ENCODE data around the gene SMIM3. TPM values are rescaled to one million over a fixed set of nuclear protein-coding genes. Genes with fewer than 3 reads are reported as not detected.

Gene SMIM3
- total RNA-seq, 6 donors from 2014 or later, result 20.4 to 40.0 (median 21.6) TPM

GRCh38 chr5:150771034-150771795, 7.3 kb upstream of the SMIM3 start:
- TF ChIP-seq EP300 (IDR thresholded peaks at IDR 0.05), result no peak
- no peak for TF ChIP-seq CTCF (IDR thresholded peaks at IDR 0.05)
- no peak for TF ChIP-seq POLR2A (IDR thresholded peaks at IDR 0.05)
- TF ChIP-seq POLR2AphosphoS5 (IDR thresholded peaks at IDR 0.05), result no peak
- no peaks in the 10 kb centered on the region for H3K4me1 ChIP-seq
- no peaks in the 10 kb centered on the region for H3K9me3 ChIP-seq
- no peak for DNase-seq
- WGBS, 2 donors, result 71 to 74% methylated on average over 1 of the region's 1 CpG
- ATAC-seq (ENCODE audit: low FRiP score in 2 of 2), result no peak
- H3K36me3 ChIP-seq, result no peaks in the 10 kb centered on the region
- H3K4me3 ChIP-seq, result no peak overlapping the region
- no peaks in the 10 kb centered on the region for H3K27me3 ChIP-seq
- no peak overlapping the region for H3K27ac ChIP-seq

- peaks cover 4 to 9% (median 7%) of the 10 kb centered on the region in 4 donors for H3K4me1 ChIP-seq
- H3K9me3 ChIP-seq, result no peaks in the 10 kb centered on the region
- H3K36me3 ChIP-seq, result no peaks in the 10 kb centered on the region
- ATAC-seq (ENCODE audit: low FRiP score in 2 of 2) (no peak), DNase-seq (no peak)
- WGBS, 2 donors, result 56 to 71% methylated on average over 1 of the region's 1 CpG
- no peak overlapping the region for H3K4me3 ChIP-seq
- TF ChIP-seq POLR2A (IDR thresholded peaks at IDR 0.05) (no peak), POLR2AphosphoS5 (IDR thresholded peaks at IDR 0.05) (no peak), CTCF (IDR thresholded peaks at IDR 0.05) (no peak), EP300 (IDR thresholded peaks at IDR 0.05) (no peak)
- H3K27me3 ChIP-seq, result no peaks in the 10 kb centered on the region
- H3K27ac ChIP-seq, result no peak overlapping the region
These were observed 4.4 kb upstream of the SMIM3 start for GRCh38 chr5:150774145-150774544.

- H3K4me3 ChIP-seq, result peak overlapping the region in 2 of 4 donors; percentile 72 to 75
- peak overlapping the region; percentile 84 to 95 (median 91) for H3K27ac ChIP-seq
- no peaks in the 10 kb centered on the region for H3K27me3 ChIP-seq
- no peak for DNase-seq
- H3K9me3 ChIP-seq, result no peaks in the 10 kb centered on the region
- TF ChIP-seq POLR2A (IDR thresholded peaks at IDR 0.05) (no peak), POLR2AphosphoS5 (IDR thresholded peaks at IDR 0.05) (no peak), EP300 (IDR thresholded peaks at IDR 0.05) (no peak), CTCF (IDR thresholded peaks at IDR 0.05) (no peak)
- H3K4me1 ChIP-seq, result peaks cover 21 to 33% (median 29%) of the 10 kb centered on the region in 4 donors
- no peaks in the 10 kb centered on the region for H3K36me3 ChIP-seq
- no peak for ATAC-seq (ENCODE audit: low FRiP score in 2 of 2)
- WGBS, 2 donors, result 56 to 61% methylated on average over 3 of the region's 3 CpGs
These were observed 872 bp upstream of the SMIM3 start for GRCh38 chr5:150777685-150778084.

GRCh38 chr5:150778088-150778516, 455 bp upstream of the SMIM3 start:
- peak; percentile 1 for ATAC-seq (ENCODE audit: low FRiP score in 2 of 2)
- H3K27me3 ChIP-seq, result no peaks in the 10 kb centered on the region

More at GRCh38 chr5:150778088-150778516, 455 bp upstream of the SMIM3 start:
- H3K9me3 ChIP-seq, result no peaks in the 10 kb centered on the region
- 3 to 9% methylated on average over 7 of the region's 7 CpGs for WGBS, 2 donors
- H3K36me3 ChIP-seq, result no peaks in the 10 kb centered on the region
- H3K27ac ChIP-seq, result peak overlapping the region; percentile 84 to 95 (median 91)
- H3K4me3 ChIP-seq, result peak overlapping the region; percentile 61 to 79 (median 74)
- no peak for DNase-seq
- TF ChIP-seq EP300 (IDR thresholded peaks at IDR 0.05) (no peak), POLR2AphosphoS5 (IDR thresholded peaks at IDR 0.05) (no peak), CTCF (IDR thresholded peaks at IDR 0.05) (no peak), POLR2A (IDR thresholded peaks at IDR 0.05) (no peak)
- H3K4me1 ChIP-seq, result peaks cover 25 to 37% (median 33%) of the 10 kb centered on the region in 4 donors
